PFSK-1 (cell line): ENCODE measurements around the gene INKA2.

ENCODE experiments used
- FOXP2 ChIP-seq: optimal IDR thresholded peaks from 2 replicates; pipeline ENCODE3; 2011; ENCODE audit warnings: borderline replicate concordance, control low read depth, inconsistent platforms; ENCODE audit not compliant: insufficient read depth; ENCODE audit errors: extremely low read length, extremely low read depth
- POLR2AphosphoS5 ChIP-seq: IDR thresholded peaks from 2 replicates; pipeline ENCODE4 v1.6.1; 2012; ENCODE audit warnings: low read depth, mild to moderate bottlenecking, control low read depth, low read length, moderate library complexity
- REST ChIP-seq, 2 experiments: IDR thresholded peaks; 2 replicates each; pipeline versions ENCODE4 v1.6.1 to v1.8.0; 2011 to 2012; ENCODE audit warnings: low read depth in 2 of 2, low read length in 2 of 2, control low read depth in 1 of 2, inconsistent platforms in 1 of 2, mild to moderate bottlenecking in 1 of 2, moderate library complexity in 1 of 2; ENCODE audit not compliant: insufficient read depth in 1 of 2
- SIN3A ChIP-seq: IDR thresholded peaks from 2 replicates; pipeline ENCODE4 v1.6.1; 2012; ENCODE audit warnings: mild to moderate bottlenecking, low read length, moderate library complexity, borderline replicate concordance; ENCODE audit not compliant: insufficient read depth
- TAF1 ChIP-seq: IDR thresholded peaks from 2 replicates; pipeline ENCODE4 v1.6.1; 2012; ENCODE audit warnings: low read length, control low read depth, borderline replicate concordance; ENCODE audit not compliant: insufficient read depth

The INKA2 gene

DNA sequence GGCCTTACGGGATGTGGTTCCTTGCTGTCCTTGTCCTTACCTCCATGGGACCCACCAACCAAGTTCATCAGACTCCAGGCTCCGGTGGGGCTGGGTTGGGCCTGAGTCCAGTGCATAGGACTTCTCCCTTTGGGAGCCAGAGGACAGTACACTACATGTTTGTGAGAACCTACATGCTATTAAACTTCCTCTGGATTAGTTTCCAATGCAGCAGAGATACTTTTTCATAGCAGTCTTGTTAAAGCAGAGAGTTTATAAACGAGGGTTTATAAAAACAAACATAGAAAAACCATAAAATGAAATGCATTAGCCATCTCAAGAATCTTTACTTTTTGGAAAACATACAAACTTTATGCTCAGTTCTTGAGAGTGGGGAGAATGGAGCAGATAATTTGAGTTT, 33.4 kb downstream of the INKA2 start:
- TF ChIP-seq REST (IDR thresholded peaks at IDR 0.05; ENCODE audit: insufficient read depth in 1 of 2, low read depth in 2 of 2, low read length in 2 of 2), result no peak
- no peak for TF ChIP-seq POLR2AphosphoS5
- no peak for TF ChIP-seq FOXP2
- no peak for TF ChIP-seq SIN3A
- TF ChIP-seq TAF1, result no peak

DNA sequence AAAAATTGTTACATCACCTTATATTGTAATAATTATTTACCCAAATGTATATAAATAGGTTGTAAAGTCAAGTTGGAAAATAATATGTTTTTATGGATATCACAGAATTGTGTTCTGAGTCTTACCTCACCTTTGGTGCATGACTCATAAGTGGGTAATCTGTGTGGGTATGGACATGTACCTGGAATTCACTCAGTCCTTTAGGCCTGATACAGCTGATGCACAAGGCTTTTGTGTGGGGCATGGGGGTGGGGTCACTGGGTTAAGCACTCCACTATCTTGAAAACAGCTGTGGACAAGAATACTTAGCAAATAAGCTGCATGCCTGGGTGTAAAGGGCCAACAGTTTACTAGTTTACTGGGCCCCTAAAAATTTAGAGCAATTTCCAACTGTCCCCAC, 34.4 kb downstream of the INKA2 start:
- TF ChIP-seq TAF1 (no peak), SIN3A (no peak)

DNA sequence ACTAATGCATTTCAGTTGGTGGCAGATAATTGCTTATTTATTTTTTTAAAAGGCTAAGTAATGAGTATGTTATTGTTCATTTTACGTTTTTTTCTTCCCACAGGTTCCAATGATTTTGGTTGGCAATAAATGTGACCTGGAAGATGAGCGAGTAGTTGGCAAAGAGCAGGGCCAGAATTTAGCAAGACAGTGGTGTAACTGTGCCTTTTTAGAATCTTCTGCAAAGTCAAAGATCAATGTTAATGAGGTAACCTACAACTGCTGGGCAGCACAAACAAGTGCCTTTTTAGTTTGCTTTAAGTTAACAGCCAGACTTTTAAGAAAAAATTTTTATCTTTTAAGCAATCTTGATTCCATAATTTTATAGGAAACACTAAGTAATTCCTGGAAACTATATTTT, 35.0 kb downstream of the INKA2 start:
- TF ChIP-seq FOXP2 (no peak), POLR2AphosphoS5 (no peak), SIN3A (no peak), REST (IDR thresholded peaks at IDR 0.05; ENCODE audit: insufficient read depth in 1 of 2, low read depth in 2 of 2, low read length in 2 of 2) (no peak), TAF1 (no peak)

- no peak for TF ChIP-seq TAF1
- TF ChIP-seq SIN3A, result no peak
- TF ChIP-seq FOXP2, result no peak
- TF ChIP-seq REST (IDR thresholded peaks at IDR 0.05; ENCODE audit: insufficient read depth in 1 of 2, low read depth in 2 of 2, low read length in 2 of 2), result no peak
These were observed 36.6 kb downstream of the INKA2 start for GRCh38 chr1:111702504-111703050.

DNA sequence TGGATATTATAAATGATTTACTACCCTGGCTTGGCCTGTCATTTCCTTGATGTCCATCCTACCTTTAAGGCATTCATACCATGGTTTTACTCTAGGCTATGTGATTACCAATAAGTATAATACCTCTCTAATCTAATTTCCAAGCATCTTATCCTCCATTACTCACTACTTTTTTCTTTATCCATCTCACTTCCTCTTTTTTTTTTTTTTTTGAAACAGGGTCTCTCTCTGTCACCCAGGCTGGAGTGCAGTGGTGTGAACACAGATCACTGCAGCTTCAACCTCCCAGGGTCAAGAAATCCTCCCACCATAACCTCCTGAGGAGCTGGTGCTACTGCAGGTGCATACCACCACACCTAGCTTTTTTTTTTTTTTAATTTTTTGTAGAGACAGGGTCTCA, 39.9 kb downstream of the INKA2 start:
- TF ChIP-seq FOXP2, result no peak
- TF ChIP-seq POLR2AphosphoS5, result no peak
- no peak for TF ChIP-seq SIN3A
- TF ChIP-seq REST (IDR thresholded peaks at IDR 0.05; ENCODE audit: insufficient read depth in 1 of 2, low read depth in 2 of 2, low read length in 2 of 2), result no peak
- no peak for TF ChIP-seq TAF1

GRCh38 chr1:111696330-111696729, 42.9 kb downstream of the INKA2 start:
- no peak for TF ChIP-seq FOXP2
- TF ChIP-seq TAF1, result no peak
- no peak for TF ChIP-seq SIN3A
- no peak for TF ChIP-seq POLR2AphosphoS5
- no peak for TF ChIP-seq REST (IDR thresholded peaks at IDR 0.05; ENCODE audit: insufficient read depth in 1 of 2, low read depth in 2 of 2, low read length in 2 of 2)
